ENCODE results near the gene BUD23. TPM values are rescaled to one million over a fixed set of nuclear protein-coding genes. Genes with fewer than 3 reads are reported as not detected.

BUD23 gene
- total RNA-seq, 3 donors from 2014 or later, result 39.5 to 49.8 (median 41.0) TPM

- peaks cover 2 to 17% of the 10 kb centered on the region in 2 donors for H3K27me3 ChIP-seq
- no peak overlapping the region for H3K4me3 ChIP-seq
- H3K9me3 ChIP-seq, result peaks cover 9 to 10% of the 10 kb centered on the region in 2 donors
- no peak for TF ChIP-seq POLR2A (IDR thresholded peaks at IDR 0.05)
- no peak for TF ChIP-seq CTCF (IDR thresholded peaks at IDR 0.05)
- TF ChIP-seq POLR2AphosphoS5 (IDR thresholded peaks at IDR 0.05), result no peak
- no peaks in the 10 kb centered on the region for H3K36me3 ChIP-seq
- no peak overlapping the region for H3K27ac ChIP-seq
- intact Hi-C loops (cut with DNase I; ENCODE audit: low total_unique reads), result no loop called here
- H3K4me1 ChIP-seq, result peaks cover 0 to 3% of the 10 kb centered on the region in 2 donors
- DNase-seq (ENCODE audit: low spot score in 2 of 2), result no peak
Observed at GRCh38 chr7:73644688-73645286, 38.6 kb upstream of the BUD23 start.

- no peak overlapping the region for H3K4me3 ChIP-seq
- H3K27me3 ChIP-seq, result peaks cover 2 to 17% of the 10 kb centered on the region in 2 donors
- no peak overlapping the region for H3K27ac ChIP-seq
- peaks cover 0 to 3% of the 10 kb centered on the region in 2 donors for H3K4me1 ChIP-seq
- intact Hi-C loops (cut with DNase I; ENCODE audit: low total_unique reads), result no loop called here
- H3K9me3 ChIP-seq, result peaks cover 9 to 10% of the 10 kb centered on the region in 2 donors
- TF ChIP-seq CTCF (IDR thresholded peaks at IDR 0.05), result no peak
- no peaks in the 10 kb centered on the region for H3K36me3 ChIP-seq
- DNase-seq (ENCODE audit: low spot score in 2 of 2), result no peak
Observed at GRCh38 chr7:73645643-73646174, 37.7 kb upstream of the BUD23 start.

- Histone ChIP-seq H3K36me3 (no peaks in the 10 kb centered on the region), H3K4me1 (peaks cover 0 to 3% of the 10 kb centered on the region in 2 donors), H3K27me3 (peaks cover 2 to 22% of the 10 kb centered on the region in 2 donors), H3K9me3 (no peaks in the 10 kb centered on the region), H3K4me3 (peak overlapping the region in 2 of 3 donors; percentile 47 to 70), H3K27ac (no peak overlapping the region)
- DNase-seq (ENCODE audit: low spot score in 2 of 2), result no peak
- intact Hi-C loops (cut with DNase I; ENCODE audit: low total_unique reads), result no loop called here
- no peak for TF ChIP-seq CTCF (IDR thresholded peaks at IDR 0.05)
- no peak for TF ChIP-seq POLR2AphosphoS5 (IDR thresholded peaks at IDR 0.05)
- TF ChIP-seq POLR2A (IDR thresholded peaks at IDR 0.05), result no peak
Observed at GRCh38 chr7:73646785-73647724, 36.3 kb upstream of the BUD23 start.

- Histone ChIP-seq H3K4me1 (peaks cover 0 to 3% of the 10 kb centered on the region in 2 donors), H3K9me3 (no peaks in the 10 kb centered on the region), H3K4me3 (peak overlapping the region; percentile 21 to 70 (median 47)), H3K27ac (no peak overlapping the region), H3K27me3 (peaks cover 2 to 22% of the 10 kb centered on the region in 2 donors), H3K36me3 (no peaks in the 10 kb centered on the region)
- DNase-seq (ENCODE audit: low spot score in 2 of 2), result no peak
- intact Hi-C loops (cut with DNase I; ENCODE audit: low total_unique reads), result no loop called here
- TF ChIP-seq CTCF (IDR thresholded peaks at IDR 0.05) (no peak), POLR2AphosphoS5 (IDR thresholded peaks at IDR 0.05) (no peak), POLR2A (IDR thresholded peaks at IDR 0.05) (no peak)
Observed at GRCh38 chr7:73647725-73648592, 35.4 kb upstream of the BUD23 start.

All from breast epithelium (tissue), 4 donors.